Omental fat pad (tissue), 4 donors: ENCODE measurements around the gene CCR6. TPM values are rescaled to one million over a fixed set of nuclear protein-coding genes. Genes with fewer than 3 reads are reported as not detected.

ENCODE experiments used
- ATAC-seq: fragments of 150-250 bp; one replicate; pipeline ENCODE4 v1.9.1; 2016; ENCODE audit warnings: mild to moderate bottlenecking, moderate library complexity; ENCODE audit not compliant: low FRiP score
- DNase-seq: peaks from one replicate; pipeline ENCODE4 v3.0.0-alpha.2; 2019; ENCODE audit warnings: low spot score
- CTCF ChIP-seq, 3 donors: fragments of 450-650 bp; IDR thresholded peaks; one replicate each; pipeline ENCODE4 v1.5.1; 2016 to 2017; ENCODE audit warnings: antibody characterized with exemption in 3 of 3, mild to moderate bottlenecking in 3 of 3, moderate library complexity in 2 of 3
- total RNA-seq, 4 donors: library from RNA; depleted of rRNA; stranded (reverse); fragments of >200 nt; gene quantifications; one replicate each; pipeline ENCODE4 v1.1.0, GENCODE V29; 2016

The CCR6 gene
- total RNA-seq, 4 donors from 2014 or later, result 0.36 to 1.1 (median 1.1) TPM; not detected in 1

- ATAC-seq, result peak; percentile 55
- peak in 1 of 3 donors; percentile 17 for TF ChIP-seq CTCF (IDR thresholded peaks at IDR 0.05)
- no peak for DNase-seq
These were observed 19.0 kb downstream of the CCR6 start for GRCh38 chr6:167141667-167142432.

- TF ChIP-seq CTCF (IDR thresholded peaks at IDR 0.05), result no peak
- DNase-seq (no peak), ATAC-seq (no peak)
These were observed 19.5 kb downstream of the CCR6 start for GRCh38 chr6:167142433-167142761.

GRCh38 chr6:167143041-167143440 lies 20.1 kb downstream of the CCR6 start:
- ATAC-seq (no peak), DNase-seq (no peak)
- no peak for TF ChIP-seq CTCF (IDR thresholded peaks at IDR 0.05)

GRCh38 chr6:167145461-167145860 lies 22.6 kb downstream of the CCR6 start:
- ATAC-seq (no peak), DNase-seq (no peak)
- no peak for TF ChIP-seq CTCF (IDR thresholded peaks at IDR 0.05)

GRCh38 chr6:167146135-167146534 lies 23.2 kb downstream of the CCR6 start:
- TF ChIP-seq CTCF (IDR thresholded peaks at IDR 0.05), result no peak
- no peak for ATAC-seq
- DNase-seq, result no peak

- ATAC-seq (no peak), DNase-seq (no peak)
- no peak for TF ChIP-seq CTCF (IDR thresholded peaks at IDR 0.05)
These were observed 24.1 kb downstream of the CCR6 start for GRCh38 chr6:167146977-167147376.

GRCh38 chr6:167148021-167148420 lies 25.1 kb downstream of the CCR6 start:
- ATAC-seq, result no peak

More at GRCh38 chr6:167148021-167148420, 25.1 kb downstream of the CCR6 start:
- TF ChIP-seq CTCF (IDR thresholded peaks at IDR 0.05), result no peak
- no peak for DNase-seq
